HepG2 (cell line): ENCODE data around the gene CDC40. TPM values are rescaled to one million over a fixed set of nuclear protein-coding genes. Genes with fewer than 3 reads are reported as not detected.

ENCODE experiments used
- ATM ChIP-seq: fragments of 450-650 bp; IDR thresholded peaks from 2 replicates; pipeline ENCODE4 v1.7.1; 2017; ENCODE audit warnings: mild to moderate bottlenecking, borderline replicate concordance
- EEA1 ChIP-seq: sonication (generic); formaldehyde crosslinking; IDR thresholded peaks from 2 replicates; pipeline ENCODE4 v1.5.1; 2020; ENCODE audit warnings: mild to moderate bottlenecking, missing genetic modification reagents, borderline replicate concordance
- FOXJ3 ChIP-seq: sonication (generic); formaldehyde crosslinking; IDR thresholded peaks from 2 replicates; pipeline ENCODE4 v1.4.0; 2020; ENCODE audit warnings: missing genetic modification reagents, mild to moderate bottlenecking, borderline replicate concordance
- HNF4G ChIP-seq, 2 experiments: sonication (generic) in 1 of 2; formaldehyde crosslinking in 1 of 2; IDR thresholded peaks; 2 replicates each; pipeline versions ENCODE4 v1.4.0 to v1.6.1; 2011 to 2020; ENCODE audit warnings: borderline replicate concordance in 2 of 2, low read depth in 2 of 2, mild to moderate bottlenecking in 2 of 2, low read length in 1 of 2, missing genetic modification reagents in 1 of 2, moderate library complexity in 1 of 2
- KLF13 ChIP-seq: sonication (generic); formaldehyde crosslinking; IDR thresholded peaks from 2 replicates; pipeline ENCODE4 v1.4.0; 2020; ENCODE audit warnings: mild to moderate bottlenecking, missing genetic modification reagents
- KLF16 ChIP-seq, 2 experiments: sonication (generic) in 1 of 2; formaldehyde crosslinking in 1 of 2; IDR thresholded peaks; 2 replicates each; pipeline versions ENCODE4 v1.6.1 to v1.8.0; 2016 to 2023; ENCODE audit warnings: missing genetic modification reagents in 2 of 2, missing compliant biosample characterization in 1 of 2
- MAFK ChIP-seq, 2 experiments: IDR thresholded peaks in 1 of 2; conservative IDR thresholded peaks in 1 of 2; 2 replicates each; pipeline ENCODE4 v1.6.1; 2011; ENCODE audit warnings: improper control_type of control experiment in 2 of 2, low read length in 2 of 2
- MAX ChIP-seq: IDR thresholded peaks from 2 replicates; pipeline ENCODE4 v1.6.1; 2012; ENCODE audit warnings: inconsistent platforms
- NR2C2 ChIP-seq: sonication (generic); formaldehyde crosslinking; IDR thresholded peaks from 2 replicates; pipeline ENCODE4 v1.4.0; 2020; ENCODE audit warnings: missing genetic modification reagents, mild to moderate bottlenecking, moderate library complexity, borderline replicate concordance
- PAF1 ChIP-seq: IDR thresholded peaks from 2 replicates; pipeline ENCODE4 v1.6.1; 2016; ENCODE audit warnings: missing genetic modification reagents, missing compliant biosample characterization
- PHF20 ChIP-seq: sonication (generic); formaldehyde crosslinking; IDR thresholded peaks from 2 replicates; pipeline ENCODE4 v1.5.0; 2020; ENCODE audit warnings: mild to moderate bottlenecking, missing genetic modification reagents
- REST ChIP-seq, 2 experiments: IDR thresholded peaks; 2 replicates each; pipeline ENCODE4 v1.6.1; 2011 to 2012; ENCODE audit warnings: low read length in 2 of 2, borderline replicate concordance in 1 of 2, low read depth in 1 of 2, mild to moderate bottlenecking in 1 of 2, moderate library complexity in 1 of 2
- RXRB ChIP-seq: IDR thresholded peaks from 2 replicates; pipeline ENCODE4 v1.6.1; 2016; ENCODE audit warnings: borderline replicate concordance, missing genetic modification reagents, missing compliant biosample characterization
- SOX13 ChIP-seq, 3 experiments: fragments of 450-650 bp in 1 of 3; sonication (generic) in 1 of 3; formaldehyde crosslinking in 1 of 3; IDR thresholded peaks in 2 of 3; conservative IDR thresholded peaks in 1 of 3; 2 replicates each; pipeline versions ENCODE4 v1.5.0 to v1.6.1; 2016 to 2020; ENCODE audit warnings: antibody characterized with exemption in 1 of 3, mild to moderate bottlenecking in 1 of 3, missing compliant biosample characterization in 1 of 3, missing genetic modification reagents in 1 of 3, moderate library complexity in 1 of 3
- TAF1 ChIP-seq: sonication (generic); formaldehyde crosslinking; IDR thresholded peaks from 2 replicates; pipeline ENCODE4 v1.4.0; 2020; ENCODE audit warnings: missing genetic modification reagents
- ZMYM4 ChIP-seq: sonication (generic); formaldehyde crosslinking; IDR thresholded peaks from 2 replicates; pipeline ENCODE4 v1.8.1; 2023; ENCODE audit warnings: mild to moderate bottlenecking, missing genetic modification reagents
- ZNF143 ChIP-seq: sonication (generic); formaldehyde crosslinking; IDR thresholded peaks from 2 replicates; pipeline ENCODE4 v1.4.0; 2020; ENCODE audit warnings: missing genetic modification reagents
- ZNF24 ChIP-seq: fragments of 450-650 bp; IDR thresholded peaks from 2 replicates; pipeline ENCODE4 v1.6.1; 2017; ENCODE audit warnings: antibody characterized with exemption, mild to moderate bottlenecking
- ZNF275 ChIP-seq: sonication (generic); formaldehyde crosslinking; IDR thresholded peaks from 2 replicates; pipeline ENCODE4 v1.8.0; 2022; ENCODE audit warnings: missing genetic modification reagents, mild to moderate bottlenecking, inconsistent platforms, borderline replicate concordance
- ZNF33B ChIP-seq: sonication (generic); formaldehyde crosslinking; IDR thresholded peaks from 2 replicates; pipeline ENCODE4 v1.5.1; 2020; ENCODE audit warnings: mild to moderate bottlenecking, missing genetic modification reagents
- ZNF350 ChIP-seq: sonication (generic); formaldehyde crosslinking; IDR thresholded peaks from 2 replicates; pipeline ENCODE4 v1.4.0; 2020; ENCODE audit warnings: mild to moderate bottlenecking, low read depth, missing genetic modification reagents, borderline replicate concordance
- ZNF615 ChIP-seq: sonication (generic); formaldehyde crosslinking; IDR thresholded peaks from 2 replicates; pipeline ENCODE4 v1.5.0; 2020; ENCODE audit warnings: mild to moderate bottlenecking, missing genetic modification reagents, borderline replicate concordance
- ZNF792 ChIP-seq: IDR thresholded peaks from 2 replicates; pipeline ENCODE4 v1.6.1; 2016
- ZNF879 ChIP-seq: sonication (generic); formaldehyde crosslinking; IDR thresholded peaks from 2 replicates; pipeline ENCODE4 v1.8.1; 2023; ENCODE audit warnings: missing genetic modification reagents
- polyA plus RNA-seq, 8 experiments: library from polyadenylated mRNA; depleted of rRNA in 3 of 8; stranded (reverse) in 7 of 8; unstranded in 1 of 8; fragments of >200 nt; fragmentation: Illumina TruSeq in 4 of 8; extraction: Trizol in 4 of 8; gene quantifications; 2 replicates each; pipeline versions ENCODE4 v1.2.1 to v1.2.3, GENCODE V29; 2011 to 2016; ENCODE audit warnings: low read depth in 4 of 8, missing spikeins in 1 of 8, mixed read lengths in 1 of 8; ENCODE audit not compliant: insufficient read depth in 1 of 8
- total RNA-seq, 5 experiments: library from RNA; depleted of rRNA; stranded (reverse); fragments of >200 nt; fragmentation: Illumina TruSeq; extraction: Trizol; gene quantifications; 2 replicates each; pipeline ENCODE4 v1.2.3, GENCODE V29; 2016; ENCODE audit warnings: low read depth in 1 of 5

Gene CDC40
- total and polyA plus RNA-seq, 2 of the 13 experiments (the other 11 are each of a cell fraction or from before 2014, with no cell fraction given): 11.4 to 21.5 TPM

- TF ChIP-seq ZNF275 (CRISPR knock-in tag) (no peak), PAF1 (CRISPR knock-in tag) (no peak), ZNF24 (no peak), FOXJ3 (CRISPR knock-in tag) (no peak), TAF1 (CRISPR knock-in tag) (peak; percentile 66), ATM (no peak), SOX13 (IDR thresholded peaks at IDR 0.05) (no peak), SOX13 (CRISPR knock-in tag; conservative IDR thresholded peaks at IDR 0.05 in 1 of 2, IDR thresholded peaks at IDR 0.05 in 1 of 2) (no peak), KLF16 (CRISPR knock-in tag; IDR thresholded peaks at IDR 0.05) (peak in 1 of 2 experiments; percentile 80; a peak in 1 of 4 replicates), HNF4G (IDR thresholded peaks at IDR 0.05; ENCODE audit: borderline replicate concordance, low read depth, low read length) (0 out of 2 replicates have a peak, but pooled peaks have one; percentile 28), HNF4G (CRISPR knock-in tag; IDR thresholded peaks at IDR 0.05; ENCODE audit: borderline replicate concordance, low read depth) (peak; percentile 79), RXRB (peak; percentile 39; the same call in 1 of the 2 replicates), ZNF792 (CRISPR knock-in tag) (no peak), ZNF33B (CRISPR knock-in tag) (no peak), EEA1 (CRISPR knock-in tag) (0 out of 2 replicates have a peak, but pooled peaks have one; percentile 47), ZNF615 (CRISPR knock-in tag) (0 out of 2 replicates have a peak, but pooled peaks have one; percentile 53), ZMYM4 (no peak; the same call in 1 of the 2 replicates), ZNF879 (CRISPR knock-in tag) (no peak), ZNF350 (CRISPR knock-in tag) (0 out of 2 replicates have a peak, but pooled peaks have one; percentile 7), MAFK (conservative IDR thresholded peaks at IDR 0.05 in 1 of 2, IDR thresholded peaks at IDR 0.05 in 1 of 2; ENCODE audit: low read length in 2 of 2) (no peak), REST (IDR thresholded peaks at IDR 0.05; ENCODE audit: borderline replicate concordance in 1 of 2, low read depth in 1 of 2, low read length in 2 of 2) (peak in 1 of 2 experiments; percentile 33; a peak in 1 of 4 replicates), MAX (peak; percentile 22; the same call in 1 of the 2 replicates), KLF13 (CRISPR knock-in tag) (peak; percentile 47; the same call in 1 of the 2 replicates), ZNF143 (CRISPR knock-in tag) (peak; percentile 76), PHF20 (CRISPR knock-in tag) (peak; percentile 64; the same call in 1 of the 2 replicates), NR2C2 (CRISPR knock-in tag) (peak; percentile 63; the same call in 1 of the 2 replicates)
Observed at GRCh38 chr6:110180228-110181008, at the start of gene CDC40 (continued).
